Keratinocyte (primary cell): Measurements from ENCODE around the gene FRMPD4.

Source experiments
- CTCF ChIP-seq, 3 experiments: IDR thresholded peaks in 1 of 3; conservative IDR thresholded peaks in 1 of 3; optimal IDR thresholded peaks in 1 of 3; 2 replicates in 2 of 3; 3 replicates in 1 of 3; pipeline versions ENCODE3 to v1.5.1; 2011; ENCODE audit warnings: low read length in 3 of 3, mild to moderate bottlenecking in 3 of 3, moderate library complexity in 2 of 3, control low read depth in 1 of 3, inconsistent platforms in 1 of 3; ENCODE audit not compliant: insufficient read depth in 2 of 3; ENCODE audit errors: extremely low read depth in 1 of 3
- EZH2 ChIP-seq: IDR thresholded peaks from one replicate; pipeline ENCODE4 v1.6.1; 2012; ENCODE audit warnings: inconsistent platforms, mild to moderate bottlenecking, low read length, moderate library complexity

GRCh38 chrX:12282991-12283390 lies 144.7 kb downstream of the FRMPD4 start:
- no peak for TF ChIP-seq CTCF (optimal IDR thresholded peaks at IDR 0.05 in 1 of 3, IDR thresholded peaks at IDR 0.05 in 1 of 3, conservative IDR thresholded peaks at IDR 0.05 in 1 of 3; ENCODE audit: extremely low read depth in 1 of 3, insufficient read depth in 2 of 3, low read length in 3 of 3)
- no peak for TF ChIP-seq EZH2
